WTC11 (cell line): ENCODE measurements around the gene SLC24A3. TPM values are rescaled to one million over a fixed set of nuclear protein-coding genes. Genes with fewer than 3 reads are reported as not detected.

Source experiments
- ATAC-seq: fragments of 200-7000 bp; cut with Tn5 transposase; 2 replicates; pipeline ENCODE4 v1.10.0; 2021; ENCODE audit warnings: mild to moderate bottlenecking, moderate library complexity
- CTCF ChIA-PET: fragments of 300-600 bp; sonication (Branson Sonifier 250); formaldehyde crosslinking; loops from one replicate; lab custom pipeline; 2021; ENCODE audit warnings: antibody characterized with exemption; lab: Charles Lee
- POLR2A ChIA-PET: fragments of 350-600 bp; sonication (Branson Sonifier 250); formaldehyde crosslinking; loops from one replicate; lab custom pipeline; 2021; ENCODE audit warnings: antibody characterized with exemption; lab: Charles Lee
- DNase-seq: peaks from one replicate; pipeline ENCODE4 v3.0.0; 2021; ENCODE audit warnings: low spot score
- H3K27ac Mint-ChIP-seq: 2 replicates; pipeline ENCODE4 v1.8.0; 2021; ENCODE audit warnings: mixed read lengths
- H3K27me3 Mint-ChIP-seq: 2 replicates; pipeline ENCODE4 v1.8.0; 2021; ENCODE audit warnings: low read depth, mild to moderate bottlenecking, moderate library complexity, mixed read lengths
- H3K36me3 Mint-ChIP-seq: 2 replicates; pipeline ENCODE4 v1.8.0; 2021; ENCODE audit warnings: mixed read lengths
- H3K4me1 Mint-ChIP-seq: 2 replicates; pipeline ENCODE4 v1.8.0; 2022; ENCODE audit warnings: mixed read lengths
- H3K4me3 Mint-ChIP-seq: 2 replicates; pipeline ENCODE4 v1.8.0; 2021; ENCODE audit warnings: mild to moderate bottlenecking, moderate library complexity, mixed read lengths
- H3K9me3 Mint-ChIP-seq: 2 replicates; pipeline ENCODE4 v1.8.0; 2021; ENCODE audit warnings: mixed read lengths
- ESRRA ChIP-seq: sonication (generic); formaldehyde crosslinking; IDR thresholded peaks from 2 replicates; pipeline ENCODE4 v1.8.1; 2022; ENCODE audit warnings: mild to moderate bottlenecking, missing genetic modification reagents, borderline replicate concordance
- ETV6 ChIP-seq: sonication (generic); formaldehyde crosslinking; IDR thresholded peaks from 2 replicates; pipeline ENCODE4 v1.8.1; 2022; ENCODE audit warnings: mild to moderate bottlenecking, missing genetic modification reagents
- GRHL2 ChIP-seq: fragments of 250-450 bp; sonication (Bioruptor Pico); IDR thresholded peaks from 2 replicates; pipeline ENCODE4 v1.8.0; 2022; ENCODE audit warnings: mild to moderate bottlenecking, moderate library complexity; ENCODE audit not compliant: insufficient replicate concordance, severe bottlenecking
- MAX ChIP-seq: sonication (generic); formaldehyde crosslinking; IDR thresholded peaks from 2 replicates; pipeline ENCODE4 v1.8.0; 2022; ENCODE audit warnings: mild to moderate bottlenecking, missing genetic modification reagents
- MXD4 ChIP-seq: fragments of 250-450 bp; sonication (Bioruptor Pico); IDR thresholded peaks from 2 replicates; pipeline ENCODE4 v1.8.0; 2021; ENCODE audit warnings: mild to moderate bottlenecking, moderate library complexity, borderline replicate concordance
- MYBL2 ChIP-seq: sonication (generic); formaldehyde crosslinking; IDR thresholded peaks from 2 replicates; pipeline ENCODE4 v1.8.1; 2023; ENCODE audit warnings: mild to moderate bottlenecking, moderate library complexity, missing genetic modification reagents
- OVOL2 ChIP-seq: fragments of 250-450 bp; sonication (Bioruptor Pico); IDR thresholded peaks from 2 replicates; pipeline ENCODE4 v1.9.0; 2021; ENCODE audit warnings: mild to moderate bottlenecking, borderline replicate concordance
- PREB ChIP-seq: sonication (generic); formaldehyde crosslinking; IDR thresholded peaks from 2 replicates; pipeline ENCODE4 v1.8.1; 2022; ENCODE audit warnings: mild to moderate bottlenecking, missing genetic modification reagents, moderate library complexity, borderline replicate concordance
- RORB ChIP-seq: fragments of 250-450 bp; sonication (Bioruptor Pico); IDR thresholded peaks from 2 replicates; pipeline ENCODE4 v1.9.0; 2021; ENCODE audit warnings: mild to moderate bottlenecking
- TEAD4 ChIP-seq: sonication (generic); formaldehyde crosslinking; IDR thresholded peaks from 2 replicates; pipeline ENCODE4 v1.8.0; 2022; ENCODE audit warnings: mild to moderate bottlenecking, missing genetic modification reagents
- ZBTB43 ChIP-seq: sonication (generic); formaldehyde crosslinking; IDR thresholded peaks from 2 replicates; pipeline ENCODE4 v1.8.1; 2023; ENCODE audit warnings: mild to moderate bottlenecking, missing genetic modification reagents
- ZNF317 ChIP-seq: sonication (generic); formaldehyde crosslinking; IDR thresholded peaks from 2 replicates; pipeline ENCODE4 v1.8.1; 2023; ENCODE audit warnings: low read depth, mild to moderate bottlenecking, moderate library complexity, missing genetic modification reagents, borderline replicate concordance
- ZNF396 ChIP-seq: fragments of 250-450 bp; sonication (Bioruptor Pico); IDR thresholded peaks from 2 replicates; pipeline ENCODE4 v1.8.0; 2021; ENCODE audit warnings: mild to moderate bottlenecking, moderate library complexity, borderline replicate concordance
- total RNA-seq: library from RNA; stranded (reverse); gene quantifications from 3 replicates; pipeline ENCODE4 v1.2.3, GENCODE V29; 2021
- TF ChIP-seq, protein P1 (sequence below): fragments of 250-450 bp; sonication (Bioruptor Pico); IDR thresholded peaks from 2 replicates; pipeline ENCODE4 v1.9.0; 2021; ENCODE audit warnings: mild to moderate bottlenecking
- TF ChIP-seq, protein P2 (sequence below): fragments of 250-450 bp; sonication (Bioruptor Pico); IDR thresholded peaks from 2 replicates; pipeline ENCODE4 v1.9.0; 2021; ENCODE audit warnings: mild to moderate bottlenecking, borderline replicate concordance
- TF ChIP-seq, protein P3 (sequence below): sonication (generic); formaldehyde crosslinking; IDR thresholded peaks from 2 replicates; pipeline ENCODE4 v1.8.0; 2023; ENCODE audit warnings: missing genetic modification reagents
- TF ChIP-seq, protein P4 (sequence below): sonication (generic); formaldehyde crosslinking; IDR thresholded peaks from 2 replicates; pipeline ENCODE4 v1.8.0; 2023; ENCODE audit warnings: missing genetic modification reagents, mild to moderate bottlenecking, borderline replicate concordance
- TF ChIP-seq, protein P5 (sequence below): sonication (generic); formaldehyde crosslinking; IDR thresholded peaks from 2 replicates; pipeline ENCODE4 v1.8.1; 2023; ENCODE audit warnings: mild to moderate bottlenecking, missing genetic modification reagents

The SLC24A3 gene
- total RNA-seq, 1 experiment from 2014 or later, result 5.7 TPM

GRCh38 chr20:19321176-19321575 lies 108.7 kb downstream of the SLC24A3 start:
- DNase-seq (no peak), ATAC-seq (no peak)
- no peak for TF ChIP-seq MYBL2 (CRISPR knock-in tag)
- TF ChIP-seq, protein P1, sequence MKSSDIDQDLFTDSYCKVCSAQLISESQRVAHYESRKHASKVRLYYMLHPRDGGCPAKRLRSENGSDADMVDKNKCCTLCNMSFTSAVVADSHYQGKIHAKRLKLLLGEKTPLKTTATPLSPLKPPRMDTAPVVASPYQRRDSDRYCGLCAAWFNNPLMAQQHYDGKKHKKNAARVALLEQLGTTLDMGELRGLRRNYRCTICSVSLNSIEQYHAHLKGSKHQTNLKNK (CRISPR knock-in tag), result no peak
- TF ChIP-seq, protein P2, sequence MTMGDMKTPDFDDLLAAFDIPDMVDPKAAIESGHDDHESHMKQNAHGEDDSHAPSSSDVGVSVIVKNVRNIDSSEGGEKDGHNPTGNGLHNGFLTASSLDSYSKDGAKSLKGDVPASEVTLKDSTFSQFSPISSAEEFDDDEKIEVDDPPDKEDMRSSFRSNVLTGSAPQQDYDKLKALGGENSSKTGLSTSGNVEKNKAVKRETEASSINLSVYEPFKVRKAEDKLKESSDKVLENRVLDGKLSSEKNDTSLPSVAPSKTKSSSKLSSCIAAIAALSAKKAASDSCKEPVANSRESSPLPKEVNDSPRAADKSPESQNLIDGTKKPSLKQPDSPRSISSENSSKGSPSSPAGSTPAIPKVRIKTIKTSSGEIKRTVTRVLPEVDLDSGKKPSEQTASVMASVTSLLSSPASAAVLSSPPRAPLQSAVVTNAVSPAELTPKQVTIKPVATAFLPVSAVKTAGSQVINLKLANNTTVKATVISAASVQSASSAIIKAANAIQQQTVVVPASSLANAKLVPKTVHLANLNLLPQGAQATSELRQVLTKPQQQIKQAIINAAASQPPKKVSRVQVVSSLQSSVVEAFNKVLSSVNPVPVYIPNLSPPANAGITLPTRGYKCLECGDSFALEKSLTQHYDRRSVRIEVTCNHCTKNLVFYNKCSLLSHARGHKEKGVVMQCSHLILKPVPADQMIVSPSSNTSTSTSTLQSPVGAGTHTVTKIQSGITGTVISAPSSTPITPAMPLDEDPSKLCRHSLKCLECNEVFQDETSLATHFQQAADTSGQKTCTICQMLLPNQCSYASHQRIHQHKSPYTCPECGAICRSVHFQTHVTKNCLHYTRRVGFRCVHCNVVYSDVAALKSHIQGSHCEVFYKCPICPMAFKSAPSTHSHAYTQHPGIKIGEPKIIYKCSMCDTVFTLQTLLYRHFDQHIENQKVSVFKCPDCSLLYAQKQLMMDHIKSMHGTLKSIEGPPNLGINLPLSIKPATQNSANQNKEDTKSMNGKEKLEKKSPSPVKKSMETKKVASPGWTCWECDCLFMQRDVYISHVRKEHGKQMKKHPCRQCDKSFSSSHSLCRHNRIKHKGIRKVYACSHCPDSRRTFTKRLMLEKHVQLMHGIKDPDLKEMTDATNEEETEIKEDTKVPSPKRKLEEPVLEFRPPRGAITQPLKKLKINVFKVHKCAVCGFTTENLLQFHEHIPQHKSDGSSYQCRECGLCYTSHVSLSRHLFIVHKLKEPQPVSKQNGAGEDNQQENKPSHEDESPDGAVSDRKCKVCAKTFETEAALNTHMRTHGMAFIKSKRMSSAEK, result no peak
- no peak for TF ChIP-seq GRHL2 (CRISPR knock-in tag)
- Mint-ChIP-seq H3K9me3 (no peaks in the 10 kb centered on the region), H3K36me3 (no peaks in the 10 kb centered on the region), H3K4me1 (peaks cover 18% of the 10 kb centered on the region), H3K27me3 (no peaks in the 10 kb centered on the region), H3K27ac (no peak overlapping the region), H3K4me3 (no peak overlapping the region)
- CTCF ChIA-PET, result no interaction called here
- POLR2A ChIA-PET, result no interaction called here

- ChIA-PET CTCF (interaction anchor here (1.2 to 1.4 kb wide), 2 partner anchors 248 to 261 kb away, joined by 3 read pairs; no protein-coding TSS in a partner anchor), POLR2A (no interaction called here)
- peaks cover 3% of the 10 kb centered on the region; the same call in 1 of the 2 replicates for H3K9me3 Mint-ChIP-seq
- ATAC-seq (no peak), DNase-seq (no peak)
- no peak overlapping the region for H3K27ac Mint-ChIP-seq
- no peaks in the 10 kb centered on the region for H3K36me3 Mint-ChIP-seq
- no peaks in the 10 kb centered on the region for H3K27me3 Mint-ChIP-seq
- no peak overlapping the region for H3K4me3 Mint-ChIP-seq
- H3K4me1 Mint-ChIP-seq, result peaks cover 16% of the 10 kb centered on the region
- TF ChIP-seq MAX (CRISPR knock-in tag), result no peak
- no peak for TF ChIP-seq ZNF317
- no peak for TF ChIP-seq ETV6 (CRISPR knock-in tag)
- TF ChIP-seq, protein P3, sequence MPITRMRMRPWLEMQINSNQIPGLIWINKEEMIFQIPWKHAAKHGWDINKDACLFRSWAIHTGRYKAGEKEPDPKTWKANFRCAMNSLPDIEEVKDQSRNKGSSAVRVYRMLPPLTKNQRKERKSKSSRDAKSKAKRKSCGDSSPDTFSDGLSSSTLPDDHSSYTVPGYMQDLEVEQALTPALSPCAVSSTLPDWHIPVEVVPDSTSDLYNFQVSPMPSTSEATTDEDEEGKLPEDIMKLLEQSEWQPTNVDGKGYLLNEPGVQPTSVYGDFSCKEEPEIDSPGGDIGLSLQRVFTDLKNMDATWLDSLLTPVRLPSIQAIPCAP (CRISPR knock-in tag), result no peak
- no peak for TF ChIP-seq PREB
- no peak for TF ChIP-seq TEAD4 (CRISPR knock-in tag)
- TF ChIP-seq MYBL2 (CRISPR knock-in tag), result no peak
- no peak for TF ChIP-seq ESRRA (CRISPR knock-in tag)
- TF ChIP-seq MXD4, result no peak
- no peak for TF ChIP-seq RORB (CRISPR knock-in tag)
- TF ChIP-seq OVOL2, result no peak
- TF ChIP-seq, protein P4, sequence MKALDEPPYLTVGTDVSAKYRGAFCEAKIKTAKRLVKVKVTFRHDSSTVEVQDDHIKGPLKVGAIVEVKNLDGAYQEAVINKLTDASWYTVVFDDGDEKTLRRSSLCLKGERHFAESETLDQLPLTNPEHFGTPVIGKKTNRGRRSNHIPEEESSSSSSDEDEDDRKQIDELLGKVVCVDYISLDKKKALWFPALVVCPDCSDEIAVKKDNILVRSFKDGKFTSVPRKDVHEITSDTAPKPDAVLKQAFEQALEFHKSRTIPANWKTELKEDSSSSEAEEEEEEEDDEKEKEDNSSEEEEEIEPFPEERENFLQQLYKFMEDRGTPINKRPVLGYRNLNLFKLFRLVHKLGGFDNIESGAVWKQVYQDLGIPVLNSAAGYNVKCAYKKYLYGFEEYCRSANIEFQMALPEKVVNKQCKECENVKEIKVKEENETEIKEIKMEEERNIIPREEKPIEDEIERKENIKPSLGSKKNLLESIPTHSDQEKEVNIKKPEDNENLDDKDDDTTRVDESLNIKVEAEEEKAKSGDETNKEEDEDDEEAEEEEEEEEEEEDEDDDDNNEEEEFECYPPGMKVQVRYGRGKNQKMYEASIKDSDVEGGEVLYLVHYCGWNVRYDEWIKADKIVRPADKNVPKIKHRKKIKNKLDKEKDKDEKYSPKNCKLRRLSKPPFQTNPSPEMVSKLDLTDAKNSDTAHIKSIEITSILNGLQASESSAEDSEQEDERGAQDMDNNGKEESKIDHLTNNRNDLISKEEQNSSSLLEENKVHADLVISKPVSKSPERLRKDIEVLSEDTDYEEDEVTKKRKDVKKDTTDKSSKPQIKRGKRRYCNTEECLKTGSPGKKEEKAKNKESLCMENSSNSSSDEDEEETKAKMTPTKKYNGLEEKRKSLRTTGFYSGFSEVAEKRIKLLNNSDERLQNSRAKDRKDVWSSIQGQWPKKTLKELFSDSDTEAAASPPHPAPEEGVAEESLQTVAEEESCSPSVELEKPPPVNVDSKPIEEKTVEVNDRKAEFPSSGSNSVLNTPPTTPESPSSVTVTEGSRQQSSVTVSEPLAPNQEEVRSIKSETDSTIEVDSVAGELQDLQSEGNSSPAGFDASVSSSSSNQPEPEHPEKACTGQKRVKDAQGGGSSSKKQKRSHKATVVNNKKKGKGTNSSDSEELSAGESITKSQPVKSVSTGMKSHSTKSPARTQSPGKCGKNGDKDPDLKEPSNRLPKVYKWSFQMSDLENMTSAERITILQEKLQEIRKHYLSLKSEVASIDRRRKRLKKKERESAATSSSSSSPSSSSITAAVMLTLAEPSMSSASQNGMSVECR, result no peak
- TF ChIP-seq, protein P5, sequence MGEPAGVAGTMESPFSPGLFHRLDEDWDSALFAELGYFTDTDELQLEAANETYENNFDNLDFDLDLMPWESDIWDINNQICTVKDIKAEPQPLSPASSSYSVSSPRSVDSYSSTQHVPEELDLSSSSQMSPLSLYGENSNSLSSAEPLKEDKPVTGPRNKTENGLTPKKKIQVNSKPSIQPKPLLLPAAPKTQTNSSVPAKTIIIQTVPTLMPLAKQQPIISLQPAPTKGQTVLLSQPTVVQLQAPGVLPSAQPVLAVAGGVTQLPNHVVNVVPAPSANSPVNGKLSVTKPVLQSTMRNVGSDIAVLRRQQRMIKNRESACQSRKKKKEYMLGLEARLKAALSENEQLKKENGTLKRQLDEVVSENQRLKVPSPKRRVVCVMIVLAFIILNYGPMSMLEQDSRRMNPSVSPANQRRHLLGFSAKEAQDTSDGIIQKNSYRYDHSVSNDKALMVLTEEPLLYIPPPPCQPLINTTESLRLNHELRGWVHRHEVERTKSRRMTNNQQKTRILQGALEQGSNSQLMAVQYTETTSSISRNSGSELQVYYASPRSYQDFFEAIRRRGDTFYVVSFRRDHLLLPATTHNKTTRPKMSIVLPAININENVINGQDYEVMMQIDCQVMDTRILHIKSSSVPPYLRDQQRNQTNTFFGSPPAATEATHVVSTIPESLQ (CRISPR knock-in tag), result no peak
- no peak for TF ChIP-seq ZBTB43 (CRISPR knock-in tag)
- no peak for TF ChIP-seq ZNF396 (CRISPR knock-in tag)
Observed at GRCh38 chr20:19322061-19322985, 109.9 kb downstream of the SLC24A3 start.
